ENCODE data around the gene FLYWCH2.

The FLYWCH2 gene

GRCh38 chr16:2856686-2857450, 26.1 kb upstream of the FLYWCH2 start:
- ChIA-PET CTCF (interaction anchor here (0.7 to 1.3 kb wide), 3 partner anchors 11 to 18 kb away, joined by 4 to 8 read pairs (median 6); no protein-coding TSS in a partner anchor), POLR2A (no interaction called here)
- TF ChIP-seq CTCF (IDR thresholded peaks at IDR 0.05; ENCODE audit: insufficient read depth, low read length, missing control alignments): no peak
- no peak for DNase-seq (ENCODE audit: low read depth, low spot score)
- no peak overlapping the region for H3K4me3 ChIP-seq (ENCODE audit: low read depth, low read length)

DNA sequence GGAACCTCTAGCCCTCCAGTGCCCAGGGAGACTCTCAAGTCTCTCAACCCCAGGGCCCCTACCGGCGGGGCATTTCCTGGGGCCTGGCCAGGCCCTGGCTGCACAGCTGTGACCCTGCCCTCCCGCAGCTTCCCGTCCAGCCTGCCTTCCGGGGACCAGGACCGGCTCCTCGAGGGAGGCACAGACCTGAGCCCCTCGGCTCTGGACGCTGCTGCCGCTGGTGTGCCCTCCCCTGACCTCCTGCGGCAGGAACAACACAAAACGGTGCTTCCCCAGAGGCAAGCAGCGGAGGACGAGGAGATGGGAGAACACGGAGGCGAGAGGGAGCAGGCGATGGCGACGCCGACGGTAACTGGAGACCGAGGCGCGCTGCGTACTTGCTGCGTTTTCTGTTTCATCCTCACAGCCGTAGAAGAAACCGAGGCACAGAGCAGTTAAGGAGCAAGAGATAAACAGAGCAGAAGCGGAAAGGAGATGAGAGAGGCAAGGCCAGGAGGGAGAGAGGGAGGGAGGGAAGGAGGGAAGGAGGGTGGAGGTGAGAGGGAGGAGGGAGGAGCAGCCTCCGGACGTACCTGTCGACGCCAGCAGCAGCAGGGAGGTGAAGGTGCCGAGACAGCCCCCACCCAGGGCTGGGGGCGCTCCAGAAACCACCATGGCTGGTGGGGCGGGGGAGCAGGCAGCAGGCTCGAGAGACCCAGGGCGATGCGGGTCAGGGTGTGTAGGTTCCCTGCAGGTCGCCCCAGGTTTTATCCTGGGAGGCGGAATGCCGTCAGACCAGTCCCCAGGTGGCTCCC, 25.4 kb upstream of the FLYWCH2 start, which contains the start of gene PRSS22:
Gene PRSS22 (minus strand): TSS at position 720 of the 794 bp plus-strand sequence. CDS start 66 bp downstream, at position 654.
- no peak for DNase-seq (ENCODE audit: low read depth, low spot score)
- H3K4me3 ChIP-seq (ENCODE audit: low read depth, low read length): no peak within 1 kb of the TSS
- TF ChIP-seq CTCF (IDR thresholded peaks at IDR 0.05; ENCODE audit: insufficient read depth, low read length, missing control alignments): no peak
- ChIA-PET CTCF (interaction anchor here (1.0 kb wide), 1 partner anchor 18 kb away, joined by 6 read pairs; no protein-coding TSS in a partner anchor), POLR2A (no interaction called here)

DNA sequence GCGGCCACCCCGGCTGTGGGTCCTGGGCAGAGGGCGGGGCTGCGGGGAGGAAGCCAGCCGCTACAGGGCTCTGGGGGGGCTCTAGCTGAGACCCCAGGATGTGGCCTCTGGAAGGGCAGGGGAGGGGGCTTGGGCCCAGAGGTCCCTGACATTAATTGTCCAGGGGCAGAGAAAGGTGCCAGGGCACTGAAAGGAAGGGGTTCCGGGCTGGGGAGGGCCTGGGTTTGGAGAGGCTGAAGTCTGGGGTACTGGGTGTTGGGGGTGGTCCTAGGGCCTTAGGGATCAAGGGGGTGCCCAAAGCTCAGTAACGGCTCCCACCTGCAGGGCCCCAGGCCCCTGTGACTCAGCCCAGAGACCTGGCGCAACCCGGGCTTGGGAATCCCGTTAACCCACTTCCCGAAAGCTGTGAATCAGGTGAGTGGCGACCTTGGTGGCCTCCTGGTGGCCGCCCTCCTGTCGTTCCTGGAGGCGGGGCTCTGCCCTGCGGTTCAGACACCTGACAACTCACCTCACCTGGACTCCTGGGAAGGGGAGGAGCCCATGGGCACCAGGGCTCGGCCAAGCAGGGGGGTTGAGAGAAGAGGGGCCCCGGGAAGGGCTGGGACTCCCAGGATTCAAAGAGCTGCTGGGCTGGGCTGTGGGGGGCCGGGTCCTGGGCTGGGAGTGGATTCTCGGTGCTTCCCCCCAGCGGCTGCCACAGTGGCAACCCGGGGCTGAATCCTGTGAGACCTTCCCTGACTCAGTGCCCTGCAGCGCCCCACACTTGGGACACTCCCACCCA, 24.6 kb upstream of the FLYWCH2 start:
- H3K4me3 ChIP-seq (ENCODE audit: low read depth, low read length): no peak overlapping the region
- CTCF ChIA-PET: interaction anchor here (1.0 to 1.4 kb wide), 2 partner anchors 10 to 19 kb away, joined by 3 to 6 read pairs; no protein-coding TSS in a partner anchor
- no peak for TF ChIP-seq CTCF (IDR thresholded peaks at IDR 0.05; ENCODE audit: insufficient read depth, low read length, missing control alignments)
- no peak for DNase-seq (ENCODE audit: low read depth, low spot score)
- POLR2A ChIA-PET: no interaction called here

DNA sequence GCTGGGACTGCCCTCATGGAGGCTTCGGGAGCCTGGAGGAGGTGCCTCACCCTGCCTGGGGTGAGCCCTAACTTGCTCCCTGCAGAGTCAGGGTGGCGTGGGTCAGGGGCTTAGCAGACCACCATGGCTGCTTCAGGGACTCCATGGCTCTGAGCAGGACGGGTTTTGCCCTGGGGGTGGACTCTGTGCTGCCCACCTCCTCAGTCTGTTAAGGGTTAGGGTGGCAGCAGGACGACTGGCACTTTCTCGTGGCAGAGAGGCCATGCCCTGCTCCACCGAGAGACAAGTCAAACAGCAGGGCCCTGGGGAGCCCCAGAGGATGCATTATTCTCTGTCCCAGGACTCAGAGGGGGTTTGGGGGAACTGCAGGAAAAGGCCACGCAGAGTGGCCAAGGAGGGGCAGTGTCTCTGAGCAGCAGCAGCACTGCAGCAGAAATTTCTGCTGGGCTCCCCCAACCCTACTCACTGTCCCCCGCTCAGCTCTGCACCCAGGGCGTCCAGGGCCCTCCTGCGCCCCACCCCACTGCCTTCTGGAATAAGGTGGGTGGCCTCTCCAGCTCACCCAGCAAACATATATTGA, 23.2 kb upstream of the FLYWCH2 start:
- no peak for DNase-seq (ENCODE audit: low read depth, low spot score)
- CTCF ChIA-PET: interaction anchor here (2.8 kb wide), 1 partner anchor 20 kb away, joined by 16 read pairs; no protein-coding TSS in a partner anchor
- TF ChIP-seq CTCF (IDR thresholded peaks at IDR 0.05; ENCODE audit: insufficient read depth, low read length, missing control alignments): no peak
- no peak overlapping the region for H3K4me3 ChIP-seq (ENCODE audit: low read depth, low read length)
- POLR2A ChIA-PET: no interaction called here

DNA sequence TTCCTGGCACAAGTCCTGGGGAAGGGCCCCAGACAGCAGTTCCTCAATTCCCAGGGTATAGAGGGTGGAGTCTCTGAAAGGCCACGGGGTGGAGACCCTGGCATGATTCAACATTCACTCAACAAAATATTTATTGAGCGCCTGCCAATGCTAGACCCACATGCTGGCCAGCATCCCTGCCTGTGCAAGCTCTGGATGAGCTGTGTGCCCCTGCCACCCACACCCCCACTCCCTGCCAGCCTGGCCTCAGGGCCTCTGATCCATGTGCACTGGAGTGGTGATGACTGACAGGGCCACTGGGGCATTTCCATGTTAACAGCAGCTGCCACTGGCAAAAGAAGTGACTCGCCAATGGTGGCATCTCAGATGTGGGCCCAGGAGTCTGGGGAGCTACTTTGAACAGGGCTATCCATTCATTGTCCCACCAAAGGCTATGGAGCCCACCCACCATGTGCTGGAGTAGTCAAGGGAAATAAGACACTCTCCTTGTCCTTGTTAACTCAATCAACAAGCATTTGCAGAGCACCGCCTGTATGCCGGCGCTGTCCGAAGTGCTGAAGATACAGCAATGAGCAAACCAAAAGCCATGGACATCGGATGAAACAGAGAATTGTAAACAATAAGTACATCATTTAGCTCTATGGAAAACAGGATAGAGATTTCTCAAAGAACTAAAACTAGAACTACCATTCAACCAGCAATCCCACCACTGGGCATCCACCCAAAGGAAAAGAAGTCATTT, 22.0 kb upstream of the FLYWCH2 start:
- DNase-seq (ENCODE audit: low read depth, low spot score): no peak

More for the DNA sequence above, 22.0 kb upstream of the FLYWCH2 start:
- CTCF ChIA-PET: interaction anchor here (2.8 kb wide), 1 partner anchor 21 kb away, joined by 16 read pairs; no protein-coding TSS in a partner anchor
- H3K4me3 ChIP-seq (ENCODE audit: low read depth, low read length): no peak overlapping the region
- POLR2A ChIA-PET: no interaction called here
- TF ChIP-seq CTCF (IDR thresholded peaks at IDR 0.05; ENCODE audit: insufficient read depth, low read length, missing control alignments): no peak
